ENCODE measurements around the gene MRPL18.
"Not testable (repeated sequence)": the region's sequence is repeated elsewhere in the genome, so short reads cannot be mapped to it uniquely, and the experiment has no call there.

- TF ChIP-seq CTCF (IDR thresholded peaks at IDR 0.05); TCF7 (CRISPR knock-in tag; IDR thresholded peaks at IDR 0.05; ENCODE audit: low read depth); ATF2 (CRISPR knock-in tag; IDR thresholded peaks at IDR 0.05; ENCODE audit: borderline replicate concordance, low read depth); AFF4 (CRISPR knock-in tag; IDR thresholded peaks at IDR 0.05; ENCODE audit: borderline replicate concordance); ATF3 (CRISPR knock-in tag; conservative IDR thresholded peaks at IDR 0.05); ZBTB21 (CRISPR knock-in tag; IDR thresholded peaks at IDR 0.05; ENCODE audit: borderline replicate concordance); TEAD1 (CRISPR knock-in tag; IDR thresholded peaks at IDR 0.05); FOXP4 (CRISPR knock-in tag; IDR thresholded peaks at IDR 0.05); PRDM15 (CRISPR knock-in tag; IDR thresholded peaks at IDR 0.05): not testable (repeated sequence)
Observed at GRCh38 chr6:159816775-159817174, 26.5 kb downstream of the MRPL18 start.
